WTC11 (cell line): ENCODE data around the gene DNAH7. TPM values are rescaled to one million over a fixed set of nuclear protein-coding genes. Genes with fewer than 3 reads are reported as not detected.

Experiments used
- ATAC-seq: fragments of 200-7000 bp; cut with Tn5 transposase; 2 replicates; pipeline ENCODE4 v1.10.0; 2021; ENCODE audit warnings: mild to moderate bottlenecking, moderate library complexity
- CTCF ChIA-PET: fragments of 300-600 bp; sonication (Branson Sonifier 250); formaldehyde crosslinking; loops from one replicate; lab custom pipeline; 2021; ENCODE audit warnings: antibody characterized with exemption; lab: Charles Lee
- POLR2A ChIA-PET: fragments of 350-600 bp; sonication (Branson Sonifier 250); formaldehyde crosslinking; loops from one replicate; lab custom pipeline; 2021; ENCODE audit warnings: antibody characterized with exemption; lab: Charles Lee
- DNase-seq: peaks from one replicate; pipeline ENCODE4 v3.0.0; 2021; ENCODE audit warnings: low spot score
- H3K27ac Mint-ChIP-seq: 2 replicates; pipeline ENCODE4 v1.8.0; 2021; ENCODE audit warnings: mixed read lengths
- H3K27me3 Mint-ChIP-seq: 2 replicates; pipeline ENCODE4 v1.8.0; 2021; ENCODE audit warnings: low read depth, mild to moderate bottlenecking, moderate library complexity, mixed read lengths
- H3K36me3 Mint-ChIP-seq: 2 replicates; pipeline ENCODE4 v1.8.0; 2021; ENCODE audit warnings: mixed read lengths
- H3K4me1 Mint-ChIP-seq: 2 replicates; pipeline ENCODE4 v1.8.0; 2022; ENCODE audit warnings: mixed read lengths
- H3K4me3 Mint-ChIP-seq: 2 replicates; pipeline ENCODE4 v1.8.0; 2021; ENCODE audit warnings: mild to moderate bottlenecking, moderate library complexity, mixed read lengths
- H3K9me3 Mint-ChIP-seq: 2 replicates; pipeline ENCODE4 v1.8.0; 2021; ENCODE audit warnings: mixed read lengths
- FOXJ3 ChIP-seq: sonication (generic); formaldehyde crosslinking; IDR thresholded peaks from 2 replicates; pipeline ENCODE4 v1.9.0; 2021; ENCODE audit warnings: missing genetic modification reagents, mild to moderate bottlenecking, borderline replicate concordance
- GTF2I ChIP-seq: fragments of 250-450 bp; sonication (Bioruptor Pico); conservative IDR thresholded peaks from 2 replicates; pipeline ENCODE4 v1.4.0; 2021; ENCODE audit warnings: mild to moderate bottlenecking
- HMGA2 ChIP-seq: fragments of 250-450 bp; sonication (Bioruptor Pico); IDR thresholded peaks from 2 replicates; pipeline ENCODE4 v1.4.0; 2021; ENCODE audit warnings: mild to moderate bottlenecking, moderate library complexity
- JAZF1 ChIP-seq: fragments of 250-450 bp; sonication (Bioruptor Pico); IDR thresholded peaks from 2 replicates; pipeline ENCODE4 v1.9.0; 2021; ENCODE audit warnings: moderate library complexity, mild to moderate bottlenecking, inconsistent platforms
- MXD4 ChIP-seq: fragments of 250-450 bp; sonication (Bioruptor Pico); IDR thresholded peaks from 2 replicates; pipeline ENCODE4 v1.8.0; 2021; ENCODE audit warnings: mild to moderate bottlenecking, moderate library complexity, borderline replicate concordance
- SMAD3 ChIP-seq: sonication (generic); formaldehyde crosslinking; IDR thresholded peaks from 2 replicates; pipeline ENCODE4 v1.8.0; 2022; ENCODE audit warnings: missing genetic modification reagents, mild to moderate bottlenecking, borderline replicate concordance
- TEAD1 ChIP-seq: sonication (generic); formaldehyde crosslinking; IDR thresholded peaks from 2 replicates; pipeline ENCODE4 v1.8.0; 2022; ENCODE audit warnings: mild to moderate bottlenecking, missing genetic modification reagents
- total RNA-seq: library from RNA; stranded (reverse); gene quantifications from 3 replicates; pipeline ENCODE4 v1.2.3, GENCODE V29; 2021
- TF ChIP-seq, protein P1 (sequence below): sonication (generic); formaldehyde crosslinking; IDR thresholded peaks from 2 replicates; pipeline ENCODE4 v1.8.0; 2022; ENCODE audit warnings: mild to moderate bottlenecking, missing genetic modification reagents
- TF ChIP-seq, protein P2 (sequence below): sonication (generic); formaldehyde crosslinking; conservative IDR thresholded peaks from 2 replicates; pipeline ENCODE4 v1.8.1; 2023; ENCODE audit warnings: mild to moderate bottlenecking, low read depth, missing genetic modification reagents, moderate library complexity
- TF ChIP-seq, protein P3 (sequence below): sonication (generic); formaldehyde crosslinking; IDR thresholded peaks from 2 replicates; pipeline ENCODE4 v1.8.1; 2023; ENCODE audit warnings: mild to moderate bottlenecking, missing genetic modification reagents, borderline replicate concordance
- TF ChIP-seq, protein P4 (sequence below): sonication (generic); formaldehyde crosslinking; IDR thresholded peaks from 2 replicates; pipeline ENCODE4 v1.8.1; 2022; ENCODE audit warnings: mild to moderate bottlenecking, missing genetic modification reagents, moderate library complexity, borderline replicate concordance
- TF ChIP-seq, protein P5 (sequence below): sonication (generic); formaldehyde crosslinking; conservative IDR thresholded peaks from 2 replicates; pipeline ENCODE4 v1.8.1; 2022; ENCODE audit warnings: mild to moderate bottlenecking, missing genetic modification reagents
- TF ChIP-seq, protein P6 (sequence below): sonication (generic); formaldehyde crosslinking; IDR thresholded peaks from 2 replicates; pipeline ENCODE4 v1.8.1; 2022; ENCODE audit warnings: mild to moderate bottlenecking, moderate library complexity, missing genetic modification reagents
- TF ChIP-seq, protein P7 (sequence below): fragments of 250-450 bp; sonication (Bioruptor Pico); conservative IDR thresholded peaks from 2 replicates; pipeline ENCODE4 v1.9.0; 2021; ENCODE audit warnings: mild to moderate bottlenecking

DNAH7 gene
- total RNA-seq, 1 experiment from 2014 or later, result 0.04 TPM

DNA sequence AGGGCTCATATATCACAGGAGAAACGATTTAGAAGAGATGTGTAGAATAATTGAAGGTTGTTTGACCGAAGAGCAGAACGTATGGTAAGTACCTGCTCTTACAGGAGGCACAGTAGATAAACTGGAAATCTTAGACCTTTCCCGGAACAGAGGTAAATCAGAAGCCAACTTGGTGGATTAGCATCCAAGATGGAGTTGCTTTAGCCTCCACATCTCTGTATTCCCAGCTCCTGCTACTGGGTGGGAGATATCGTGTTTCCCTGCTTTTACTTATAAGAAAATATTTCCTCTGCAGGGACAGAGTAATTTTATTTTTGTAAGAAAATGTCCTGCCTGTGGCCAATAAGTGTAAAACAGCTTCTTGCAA is 247.1 kb downstream of the DNAH7 start (continued):
- TF ChIP-seq, protein P1, sequence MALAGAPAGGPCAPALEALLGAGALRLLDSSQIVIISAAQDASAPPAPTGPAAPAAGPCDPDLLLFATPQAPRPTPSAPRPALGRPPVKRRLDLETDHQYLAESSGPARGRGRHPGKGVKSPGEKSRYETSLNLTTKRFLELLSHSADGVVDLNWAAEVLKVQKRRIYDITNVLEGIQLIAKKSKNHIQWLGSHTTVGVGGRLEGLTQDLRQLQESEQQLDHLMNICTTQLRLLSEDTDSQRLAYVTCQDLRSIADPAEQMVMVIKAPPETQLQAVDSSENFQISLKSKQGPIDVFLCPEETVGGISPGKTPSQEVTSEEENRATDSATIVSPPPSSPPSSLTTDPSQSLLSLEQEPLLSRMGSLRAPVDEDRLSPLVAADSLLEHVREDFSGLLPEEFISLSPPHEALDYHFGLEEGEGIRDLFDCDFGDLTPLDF (CRISPR knock-in tag), result no peak
- TF ChIP-seq, protein P2, sequence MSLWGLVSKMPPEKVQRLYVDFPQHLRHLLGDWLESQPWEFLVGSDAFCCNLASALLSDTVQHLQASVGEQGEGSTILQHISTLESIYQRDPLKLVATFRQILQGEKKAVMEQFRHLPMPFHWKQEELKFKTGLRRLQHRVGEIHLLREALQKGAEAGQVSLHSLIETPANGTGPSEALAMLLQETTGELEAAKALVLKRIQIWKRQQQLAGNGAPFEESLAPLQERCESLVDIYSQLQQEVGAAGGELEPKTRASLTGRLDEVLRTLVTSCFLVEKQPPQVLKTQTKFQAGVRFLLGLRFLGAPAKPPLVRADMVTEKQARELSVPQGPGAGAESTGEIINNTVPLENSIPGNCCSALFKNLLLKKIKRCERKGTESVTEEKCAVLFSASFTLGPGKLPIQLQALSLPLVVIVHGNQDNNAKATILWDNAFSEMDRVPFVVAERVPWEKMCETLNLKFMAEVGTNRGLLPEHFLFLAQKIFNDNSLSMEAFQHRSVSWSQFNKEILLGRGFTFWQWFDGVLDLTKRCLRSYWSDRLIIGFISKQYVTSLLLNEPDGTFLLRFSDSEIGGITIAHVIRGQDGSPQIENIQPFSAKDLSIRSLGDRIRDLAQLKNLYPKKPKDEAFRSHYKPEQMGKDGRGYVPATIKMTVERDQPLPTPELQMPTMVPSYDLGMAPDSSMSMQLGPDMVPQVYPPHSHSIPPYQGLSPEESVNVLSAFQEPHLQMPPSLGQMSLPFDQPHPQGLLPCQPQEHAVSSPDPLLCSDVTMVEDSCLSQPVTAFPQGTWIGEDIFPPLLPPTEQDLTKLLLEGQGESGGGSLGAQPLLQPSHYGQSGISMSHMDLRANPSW, result no peak
- TF ChIP-seq TEAD1 (CRISPR knock-in tag) (no peak), GTF2I (no peak), HMGA2 (CRISPR knock-in tag) (no peak), JAZF1 (CRISPR knock-in tag) (no peak)
- TF ChIP-seq, protein P3, sequence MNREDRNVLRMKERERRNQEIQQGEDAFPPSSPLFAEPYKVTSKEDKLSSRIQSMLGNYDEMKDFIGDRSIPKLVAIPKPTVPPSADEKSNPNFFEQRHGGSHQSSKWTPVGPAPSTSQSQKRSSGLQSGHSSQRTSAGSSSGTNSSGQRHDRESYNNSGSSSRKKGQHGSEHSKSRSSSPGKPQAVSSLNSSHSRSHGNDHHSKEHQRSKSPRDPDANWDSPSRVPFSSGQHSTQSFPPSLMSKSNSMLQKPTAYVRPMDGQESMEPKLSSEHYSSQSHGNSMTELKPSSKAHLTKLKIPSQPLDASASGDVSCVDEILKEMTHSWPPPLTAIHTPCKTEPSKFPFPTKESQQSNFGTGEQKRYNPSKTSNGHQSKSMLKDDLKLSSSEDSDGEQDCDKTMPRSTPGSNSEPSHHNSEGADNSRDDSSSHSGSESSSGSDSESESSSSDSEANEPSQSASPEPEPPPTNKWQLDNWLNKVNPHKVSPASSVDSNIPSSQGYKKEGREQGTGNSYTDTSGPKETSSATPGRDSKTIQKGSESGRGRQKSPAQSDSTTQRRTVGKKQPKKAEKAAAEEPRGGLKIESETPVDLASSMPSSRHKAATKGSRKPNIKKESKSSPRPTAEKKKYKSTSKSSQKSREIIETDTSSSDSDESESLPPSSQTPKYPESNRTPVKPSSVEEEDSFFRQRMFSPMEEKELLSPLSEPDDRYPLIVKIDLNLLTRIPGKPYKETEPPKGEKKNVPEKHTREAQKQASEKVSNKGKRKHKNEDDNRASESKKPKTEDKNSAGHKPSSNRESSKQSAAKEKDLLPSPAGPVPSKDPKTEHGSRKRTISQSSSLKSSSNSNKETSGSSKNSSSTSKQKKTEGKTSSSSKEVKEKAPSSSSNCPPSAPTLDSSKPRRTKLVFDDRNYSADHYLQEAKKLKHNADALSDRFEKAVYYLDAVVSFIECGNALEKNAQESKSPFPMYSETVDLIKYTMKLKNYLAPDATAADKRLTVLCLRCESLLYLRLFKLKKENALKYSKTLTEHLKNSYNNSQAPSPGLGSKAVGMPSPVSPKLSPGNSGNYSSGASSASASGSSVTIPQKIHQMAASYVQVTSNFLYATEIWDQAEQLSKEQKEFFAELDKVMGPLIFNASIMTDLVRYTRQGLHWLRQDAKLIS, result no peak

DNA sequence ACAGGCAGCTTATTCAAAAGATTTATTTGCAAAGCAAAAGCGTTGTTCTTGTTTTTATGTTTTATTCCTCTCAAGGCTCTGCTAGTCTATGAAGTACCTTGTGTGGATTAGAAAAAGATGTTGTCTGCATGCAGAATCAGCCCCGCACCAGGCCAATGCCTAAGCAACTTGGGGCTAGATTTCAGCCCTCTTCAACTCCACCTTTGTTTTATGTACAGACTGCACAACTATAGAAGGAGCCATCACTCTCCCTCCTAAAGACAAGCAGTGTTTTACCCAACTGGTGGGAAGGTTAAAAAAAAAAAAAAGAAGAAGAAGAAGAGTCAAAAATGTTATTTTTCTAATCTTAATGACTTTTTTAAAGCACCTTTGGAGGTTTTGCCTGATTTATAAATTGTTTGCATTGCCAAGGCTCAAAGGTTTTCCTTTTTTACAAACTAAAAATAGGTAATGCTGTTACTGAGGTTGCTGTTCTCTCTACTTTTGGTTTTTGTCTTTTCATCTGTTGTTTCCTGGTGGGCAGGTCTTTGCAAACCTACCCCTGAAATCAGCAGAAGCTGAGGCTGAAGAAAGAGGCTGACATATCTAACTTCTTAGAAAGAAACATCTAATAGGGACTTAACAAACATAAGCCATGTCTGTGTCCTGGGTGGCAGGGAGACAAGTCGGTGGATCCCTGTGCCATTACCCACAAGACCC is 247.6 kb downstream of the DNAH7 start:
- Mint-ChIP-seq H3K27ac (no peak overlapping the region), H3K36me3 (no peaks in the 10 kb centered on the region), H3K27me3 (no peaks in the 10 kb centered on the region), H3K4me1 (peaks cover 8% of the 10 kb centered on the region; the same call in 1 of the 2 replicates), H3K9me3 (no peaks in the 10 kb centered on the region), H3K4me3 (no peak overlapping the region)
- ChIA-PET CTCF (no interaction called here), POLR2A (no interaction called here)
- ATAC-seq (peak; percentile 22; the same call in 1 of the 2 replicates), DNase-seq (no peak)
- TF ChIP-seq, protein P4, sequence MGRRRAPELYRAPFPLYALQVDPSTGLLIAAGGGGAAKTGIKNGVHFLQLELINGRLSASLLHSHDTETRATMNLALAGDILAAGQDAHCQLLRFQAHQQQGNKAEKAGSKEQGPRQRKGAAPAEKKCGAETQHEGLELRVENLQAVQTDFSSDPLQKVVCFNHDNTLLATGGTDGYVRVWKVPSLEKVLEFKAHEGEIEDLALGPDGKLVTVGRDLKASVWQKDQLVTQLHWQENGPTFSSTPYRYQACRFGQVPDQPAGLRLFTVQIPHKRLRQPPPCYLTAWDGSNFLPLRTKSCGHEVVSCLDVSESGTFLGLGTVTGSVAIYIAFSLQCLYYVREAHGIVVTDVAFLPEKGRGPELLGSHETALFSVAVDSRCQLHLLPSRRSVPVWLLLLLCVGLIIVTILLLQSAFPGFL (CRISPR knock-in tag), result no peak
- TF ChIP-seq, protein P5, sequence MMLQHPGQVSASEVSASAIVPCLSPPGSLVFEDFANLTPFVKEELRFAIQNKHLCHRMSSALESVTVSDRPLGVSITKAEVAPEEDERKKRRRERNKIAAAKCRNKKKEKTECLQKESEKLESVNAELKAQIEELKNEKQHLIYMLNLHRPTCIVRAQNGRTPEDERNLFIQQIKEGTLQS (CRISPR knock-in tag), result no peak
- TF ChIP-seq MXD4 (CRISPR knock-in tag) (no peak), SMAD3 (no peak), FOXJ3 (no peak), TEAD1 (CRISPR knock-in tag) (no peak)
- TF ChIP-seq, protein P6, sequence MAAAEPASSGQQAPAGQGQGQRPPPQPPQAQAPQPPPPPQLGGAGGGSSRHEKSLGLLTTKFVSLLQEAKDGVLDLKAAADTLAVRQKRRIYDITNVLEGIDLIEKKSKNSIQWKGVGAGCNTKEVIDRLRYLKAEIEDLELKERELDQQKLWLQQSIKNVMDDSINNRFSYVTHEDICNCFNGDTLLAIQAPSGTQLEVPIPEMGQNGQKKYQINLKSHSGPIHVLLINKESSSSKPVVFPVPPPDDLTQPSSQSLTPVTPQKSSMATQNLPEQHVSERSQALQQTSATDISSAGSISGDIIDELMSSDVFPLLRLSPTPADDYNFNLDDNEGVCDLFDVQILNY (CRISPR knock-in tag), result no peak
- TF ChIP-seq, protein P7, sequence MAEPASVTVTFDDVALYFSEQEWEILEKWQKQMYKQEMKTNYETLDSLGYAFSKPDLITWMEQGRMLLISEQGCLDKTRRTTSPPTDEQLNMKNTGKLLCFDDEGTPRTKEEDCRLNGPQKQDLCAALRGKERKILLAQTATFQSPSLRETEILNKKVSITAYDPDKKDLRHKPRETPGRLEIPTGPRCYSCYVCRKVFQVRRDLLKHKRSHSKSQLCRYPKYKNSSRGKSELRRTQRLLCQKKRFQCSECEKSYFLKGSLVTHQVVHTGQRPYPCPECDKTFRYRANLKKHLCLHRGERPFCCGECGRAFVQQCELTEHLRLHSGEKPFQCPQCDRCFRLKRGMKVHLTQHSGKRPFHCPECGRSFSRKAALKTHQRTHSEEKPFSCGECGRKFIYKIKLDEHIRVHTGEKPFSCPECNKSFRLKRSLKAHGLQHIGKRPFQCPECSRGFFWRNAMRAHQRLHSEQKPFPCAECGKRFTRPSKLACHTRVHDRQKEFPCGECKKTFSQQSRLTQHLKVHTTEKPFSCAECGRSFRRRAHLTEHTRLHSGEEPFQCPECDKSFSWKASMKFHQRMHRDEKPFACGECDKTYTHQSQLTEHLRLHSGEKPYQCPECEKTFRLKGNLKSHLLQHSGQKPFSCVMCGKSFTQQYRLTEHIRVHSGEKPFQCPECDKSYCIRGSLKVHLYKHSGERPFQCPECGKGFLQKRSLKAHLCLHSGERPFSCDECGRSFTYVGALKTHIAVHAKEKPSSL, result no peak
